HG02943 (cell line): ENCODE data around the gene TUBB1.
"Not testable (repeated sequence)": the region's sequence is repeated elsewhere in the genome, so short reads cannot be mapped to it uniquely, and the experiment has no call there.

Experiments used
- ATAC-seq: cut with Tn5 transposase; IDR thresholded peaks from one replicate; pipeline ENCODE4 v1.9.1; 2021; ENCODE audit warnings: mild to moderate bottlenecking, low read depth, moderate library complexity; ENCODE audit not compliant: unreplicated experiment

TUBB1 gene

DNA sequence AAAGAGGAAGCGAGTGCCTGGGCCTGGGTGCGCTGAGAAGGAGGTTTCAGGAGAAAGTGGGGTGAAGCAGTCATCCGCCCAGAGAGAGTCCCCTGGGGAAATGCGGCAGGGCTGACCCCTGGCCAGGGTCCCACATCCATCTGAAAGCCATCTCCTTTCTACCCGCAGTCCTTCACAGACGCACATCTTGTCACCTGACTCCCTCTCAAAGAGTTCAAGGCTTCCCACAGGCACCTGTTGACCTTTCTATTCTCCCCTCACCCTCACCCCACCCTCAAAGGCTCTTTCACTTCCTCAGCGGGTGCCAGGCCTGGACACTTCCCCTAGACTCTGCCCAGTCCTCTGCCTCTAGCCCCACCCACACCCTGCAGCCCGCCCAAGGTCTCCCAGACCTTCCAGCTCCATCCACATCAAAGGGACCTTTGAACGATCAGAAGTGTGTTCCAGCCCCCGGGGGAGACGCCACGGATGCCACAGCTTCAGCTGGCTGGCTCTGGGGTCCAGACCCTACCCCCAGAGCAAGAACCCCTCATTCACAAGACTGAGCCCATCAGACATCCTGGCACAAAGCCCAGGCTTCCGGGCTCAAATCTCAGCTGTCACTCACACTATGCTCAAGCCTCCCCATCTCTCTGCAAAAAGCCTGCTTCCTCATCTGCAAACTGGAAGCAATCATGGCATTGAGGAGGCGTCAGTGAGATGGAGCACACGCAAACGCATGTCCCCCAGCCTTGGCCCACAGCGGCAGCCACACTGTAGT lies 14.3 kb upstream of the TUBB1 start:
- peak; percentile 69 for ATAC-seq

DNA sequence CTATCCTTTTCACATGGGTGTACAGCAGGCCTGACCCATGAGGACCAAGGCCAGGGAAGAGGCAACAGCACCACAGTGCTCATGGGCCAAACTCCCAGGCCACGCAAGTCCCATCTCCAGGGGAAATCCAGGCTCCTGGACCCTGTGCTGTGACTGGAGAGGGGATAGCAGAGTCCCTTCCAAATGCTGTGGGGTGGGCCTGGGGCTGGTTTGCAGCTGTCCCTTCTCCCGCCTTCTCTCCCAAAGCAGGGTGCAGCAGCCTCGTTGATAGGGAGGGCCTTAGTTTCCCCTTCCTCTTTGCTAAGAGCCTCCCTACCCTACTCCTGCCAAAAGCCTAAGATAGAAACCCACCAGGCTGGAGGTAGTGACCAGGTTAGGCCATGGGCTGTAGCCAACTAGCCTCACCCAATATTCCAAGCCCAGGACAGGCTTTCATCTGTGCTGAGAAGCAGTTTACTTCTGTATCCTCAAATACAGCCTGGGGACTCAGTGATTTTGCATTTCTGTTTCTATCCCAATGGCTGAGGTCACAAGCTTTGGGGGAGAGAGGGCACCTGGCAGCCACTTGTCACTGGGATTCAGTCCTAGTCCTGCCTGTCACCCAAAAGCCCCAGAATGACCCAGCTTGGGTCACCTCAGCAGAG lies 13.6 kb upstream of the TUBB1 start:
- no peak for ATAC-seq

DNA sequence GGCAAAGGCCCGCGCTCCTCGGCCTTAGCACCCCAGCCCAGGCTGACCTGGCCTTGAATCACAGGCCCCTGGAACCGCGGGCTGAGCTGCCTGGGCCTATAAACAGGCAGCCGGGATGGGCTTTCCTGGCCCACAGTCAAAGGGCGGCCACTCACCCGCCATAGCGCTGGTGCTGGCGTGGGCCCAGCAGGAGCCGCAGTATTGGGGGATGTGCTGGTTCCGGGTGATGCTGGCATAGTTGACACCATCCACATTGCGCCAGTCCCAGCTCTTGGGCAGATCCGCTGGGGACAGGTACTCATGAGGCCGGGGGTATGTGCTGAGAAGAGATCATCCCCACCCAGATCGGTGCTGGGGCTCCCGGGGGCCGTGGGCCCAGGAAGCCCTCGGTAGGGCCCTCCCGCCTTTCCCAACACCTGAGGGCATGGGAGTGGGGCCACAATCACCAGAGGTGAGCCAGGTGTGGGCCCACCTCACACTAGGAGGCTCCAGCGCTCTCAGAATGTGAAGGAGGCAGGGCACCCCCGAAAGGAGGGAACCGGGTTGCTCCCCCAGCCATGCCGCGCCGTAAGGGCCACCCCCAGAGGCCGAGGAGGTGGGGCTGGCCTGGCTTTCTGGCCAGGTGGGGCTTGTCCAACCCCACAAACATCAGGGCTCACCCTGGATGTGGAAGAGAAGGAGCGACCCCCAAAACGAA lies 12.9 kb upstream of the TUBB1 start:
- no peak for ATAC-seq

DNA sequence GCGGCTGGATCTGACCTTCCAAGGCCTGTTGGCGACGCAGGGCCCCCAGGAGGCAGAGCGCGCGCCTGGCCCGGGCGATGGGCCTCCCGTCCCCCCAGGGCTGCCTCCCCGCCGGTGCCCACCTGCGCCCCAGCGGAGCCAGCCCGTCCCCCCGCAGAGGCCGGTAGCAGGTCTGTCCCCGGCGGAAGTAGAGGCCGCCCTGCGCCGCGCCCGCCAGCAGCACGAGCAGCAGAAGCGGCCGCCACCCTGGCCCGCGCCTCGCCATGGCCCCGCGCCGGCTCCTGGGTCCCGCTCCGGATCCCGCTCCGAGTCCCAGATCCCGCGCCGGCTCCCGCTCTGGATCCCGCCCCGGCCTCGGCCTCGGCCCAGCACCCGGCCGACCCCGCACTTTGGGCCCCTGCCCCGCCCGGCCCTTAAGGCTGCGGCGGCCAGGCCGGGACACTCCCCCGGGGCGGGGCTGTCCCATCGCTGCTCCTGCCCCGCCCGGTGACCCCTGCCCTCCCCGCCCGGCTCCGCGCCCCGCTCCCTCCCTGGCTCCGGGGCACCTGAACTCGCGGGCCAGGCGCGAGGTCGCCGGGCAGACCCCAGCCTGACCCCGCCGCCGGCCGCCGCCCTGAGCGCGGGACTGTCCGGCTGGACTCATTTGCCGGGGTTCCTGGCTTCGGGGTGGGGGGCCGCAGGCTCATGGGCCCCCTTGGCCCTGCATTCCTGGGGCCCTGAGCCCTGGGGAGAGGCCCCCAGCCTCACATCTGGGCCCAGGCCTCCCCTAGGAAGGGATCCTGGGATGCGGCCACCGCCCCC lies 12.2 kb upstream of the TUBB1 start, which contains the start of gene CTSZ:
CTSZ (minus strand) TSS at position 391 of the 801 bp plus-strand sequence; CDS start at position 265, 126 bp downstream.
- no peak for ATAC-seq

DNA sequence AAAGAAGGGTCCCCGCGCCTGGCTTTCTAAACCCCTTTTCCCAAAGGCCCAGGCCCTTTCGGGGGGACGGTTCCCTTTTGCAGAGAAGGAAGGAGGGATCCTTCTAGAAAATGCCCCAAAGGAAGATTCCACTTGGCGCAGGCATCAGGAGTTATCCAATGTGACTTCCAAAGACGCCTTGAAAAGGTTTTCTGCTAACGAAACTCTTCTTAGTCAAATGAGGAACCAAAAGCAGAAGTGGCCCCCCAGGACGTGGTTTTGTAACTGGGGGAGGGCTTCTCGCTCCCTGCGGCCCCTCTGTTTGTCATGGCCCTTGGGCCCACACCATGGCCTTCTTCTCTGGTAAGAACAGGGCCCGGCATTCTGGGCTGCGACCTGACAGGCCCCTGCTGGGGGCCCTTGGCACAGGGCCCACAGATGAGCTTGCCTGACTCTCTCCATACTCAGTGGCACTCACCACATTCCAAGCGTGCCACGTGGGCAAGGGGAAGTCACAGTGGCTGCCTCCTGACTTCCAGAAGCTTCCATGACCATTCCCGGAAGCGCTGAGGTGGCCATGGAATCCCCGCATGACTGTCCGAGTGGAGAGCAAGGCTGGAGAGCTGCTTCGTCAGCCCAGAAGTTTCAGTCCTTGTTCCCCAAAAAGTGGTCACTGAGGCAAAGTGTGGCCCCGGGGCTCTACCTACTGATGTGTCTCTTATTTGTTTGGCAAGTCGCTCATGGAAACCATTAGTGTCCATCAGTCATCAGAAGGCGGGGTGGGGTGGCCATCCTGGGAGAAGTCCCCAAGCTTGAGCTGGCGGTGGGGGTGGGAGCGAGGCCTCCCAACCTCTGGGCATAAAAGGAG lies 11.3 kb upstream of the TUBB1 start:
- peak; percentile 30 for ATAC-seq

DNA sequence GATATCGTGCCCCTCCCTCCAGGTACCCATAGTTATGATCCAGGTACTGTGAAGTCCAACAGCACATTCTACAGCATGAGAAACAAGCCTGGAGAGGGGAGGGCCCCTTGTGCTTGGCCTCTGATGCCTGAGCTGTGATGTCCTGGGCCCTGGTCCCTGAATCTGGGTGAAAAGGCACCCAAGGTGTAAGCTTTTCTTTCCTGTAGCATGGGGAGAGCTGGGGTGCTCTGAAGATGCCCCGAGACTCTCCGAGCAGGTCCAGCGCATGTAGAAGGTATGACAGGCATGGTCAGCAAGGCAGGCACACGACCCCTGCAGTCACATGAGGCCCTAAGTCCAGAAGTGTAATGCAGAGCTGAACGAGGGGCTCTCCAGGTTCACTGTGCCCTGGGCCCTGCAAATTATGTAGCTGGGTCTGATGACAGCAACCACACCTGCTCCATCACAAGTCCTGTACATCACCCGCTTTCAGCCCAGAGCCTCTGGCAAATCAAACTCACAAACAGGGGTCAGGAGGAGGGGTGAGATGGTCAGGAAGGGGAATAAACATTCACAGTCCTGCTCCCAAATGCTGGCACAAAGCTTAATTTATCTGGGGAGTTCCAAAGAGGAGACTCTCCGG lies 10.4 kb upstream of the TUBB1 start:
- ATAC-seq, result no peak

DNA sequence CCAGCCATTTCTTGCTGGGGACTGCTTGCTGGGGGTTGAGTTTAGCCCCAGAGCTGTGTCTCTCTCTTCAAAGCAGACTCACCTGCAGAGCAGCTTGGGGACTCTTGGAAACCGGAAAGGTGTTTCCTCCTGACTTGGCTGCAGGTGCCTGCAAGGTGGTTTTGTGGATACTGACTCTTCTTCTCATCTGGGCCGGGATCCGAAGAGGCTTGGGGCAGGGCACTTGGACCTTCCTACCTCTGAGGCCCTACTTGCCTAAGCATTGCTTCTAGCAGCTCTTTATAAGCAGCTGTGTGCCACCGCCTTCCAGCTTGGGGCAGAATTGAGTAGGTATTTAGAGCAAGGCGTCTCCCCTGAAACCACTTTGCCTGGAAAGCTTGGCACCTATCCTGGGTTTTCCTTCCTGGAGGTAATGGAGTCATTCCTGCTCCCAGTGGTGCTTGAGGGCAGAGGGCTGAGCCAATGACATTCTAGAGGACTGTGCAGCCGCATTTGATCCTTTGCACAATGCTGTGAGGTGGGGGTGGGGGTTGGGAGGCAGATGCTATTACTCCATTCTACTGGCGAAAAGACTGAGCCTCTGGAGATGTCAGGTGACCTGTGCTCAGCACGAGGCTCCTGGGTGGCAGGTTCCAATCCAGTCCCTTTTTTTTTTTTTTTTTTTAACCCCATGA lies 8.8 kb upstream of the TUBB1 start:
- no peak for ATAC-seq

DNA sequence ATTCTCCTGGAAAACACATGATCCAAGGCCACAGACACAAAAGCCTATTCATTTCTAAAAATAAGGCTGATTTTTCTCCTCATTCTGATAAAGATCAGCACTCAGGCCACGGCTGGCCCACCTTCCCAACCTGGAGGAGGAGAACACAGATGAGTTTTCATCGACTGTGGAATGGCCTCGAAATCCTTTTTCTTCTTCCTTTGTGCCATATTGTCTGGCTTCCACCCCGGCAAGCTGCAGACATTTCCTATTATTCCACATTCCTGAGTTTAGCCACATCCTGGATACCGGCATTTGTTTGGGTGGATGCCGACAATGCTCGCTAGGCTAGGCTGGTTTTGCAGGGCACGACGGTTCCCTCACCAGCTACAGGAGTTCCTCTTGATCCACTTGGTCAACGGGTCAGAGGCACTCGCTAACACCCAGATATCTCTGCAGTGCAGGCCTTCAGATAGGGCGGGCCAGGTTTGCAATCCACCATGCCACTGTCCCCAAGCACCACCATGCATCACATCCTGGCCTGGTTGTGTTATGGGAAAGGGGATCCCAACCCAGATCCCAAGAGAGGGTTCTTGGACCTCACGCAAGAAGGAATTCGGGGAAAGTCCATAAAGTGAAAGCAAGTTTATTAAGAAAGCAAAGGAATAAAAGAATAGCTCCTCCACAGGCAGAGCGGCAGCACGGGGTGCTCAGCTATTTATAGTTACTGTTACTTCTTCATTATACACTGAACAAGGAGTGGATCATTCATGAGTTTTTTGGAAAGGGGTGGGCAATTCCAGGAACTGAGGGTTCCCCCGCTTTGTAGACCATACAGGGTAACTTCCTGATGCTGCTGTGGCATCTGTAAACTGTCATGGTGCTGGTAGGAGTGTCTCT lies 8.0 kb upstream of the TUBB1 start:
- ATAC-seq, result no peak

DNA sequence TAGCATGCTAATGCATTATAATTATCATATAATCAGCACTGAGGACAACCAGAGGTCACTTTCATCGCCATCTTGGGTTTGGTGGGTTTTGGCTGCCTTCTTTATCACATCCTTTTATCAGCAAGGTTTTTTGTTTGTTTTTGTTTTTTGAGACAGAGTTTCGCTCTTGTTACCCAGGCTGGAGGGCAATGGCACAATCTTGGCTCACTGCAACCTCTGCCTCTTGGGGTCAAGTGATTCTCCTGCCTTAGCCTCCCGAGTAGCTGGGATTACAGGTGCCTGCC lies 7.4 kb upstream of the TUBB1 start:
- not testable (repeated sequence) for ATAC-seq

DNA sequence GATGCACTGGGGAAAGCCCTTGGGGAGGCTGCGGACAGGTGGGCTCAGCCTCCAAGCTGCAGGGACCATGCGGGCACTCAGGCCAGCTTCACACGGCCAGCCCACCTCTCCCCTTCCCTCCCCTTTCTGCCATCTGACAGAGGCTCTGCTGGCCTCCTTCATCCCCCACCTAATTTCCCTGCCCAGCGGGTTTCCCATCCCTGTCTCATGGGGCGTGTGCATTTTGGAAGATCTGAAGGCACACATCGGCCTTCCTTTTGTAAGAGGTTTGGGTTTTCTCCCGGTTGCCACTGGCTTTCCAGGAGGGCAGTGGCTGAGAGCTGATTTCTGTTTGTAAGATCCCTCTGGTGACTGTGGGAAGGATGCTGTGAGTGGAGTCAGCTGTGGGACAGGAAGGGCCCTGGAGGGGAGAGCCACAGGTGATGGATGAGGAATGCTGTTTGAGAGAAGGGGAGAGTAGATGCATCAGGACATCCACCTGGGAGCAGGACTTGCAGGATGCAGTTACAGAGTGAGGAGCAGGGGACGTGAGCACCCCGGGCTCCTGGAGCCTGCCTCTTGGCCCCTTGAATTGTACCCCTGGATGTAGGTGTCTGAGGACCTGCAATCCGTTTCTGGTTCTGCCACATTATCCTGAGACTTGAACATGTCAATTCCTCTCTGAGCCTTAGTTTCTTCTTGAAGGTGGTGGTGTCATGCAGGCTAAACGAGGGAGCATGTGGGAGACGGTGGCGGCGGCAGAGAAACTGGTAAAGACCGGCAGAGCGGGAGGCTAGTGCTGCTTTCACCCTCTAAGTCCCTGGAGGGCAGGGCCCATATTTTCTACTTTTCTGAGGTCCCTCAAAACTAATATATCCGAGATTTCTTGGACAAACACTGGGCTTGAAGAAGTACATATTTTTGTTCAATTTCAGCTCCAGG lies 5.9 kb upstream of the TUBB1 start:
- no peak for ATAC-seq

DNA sequence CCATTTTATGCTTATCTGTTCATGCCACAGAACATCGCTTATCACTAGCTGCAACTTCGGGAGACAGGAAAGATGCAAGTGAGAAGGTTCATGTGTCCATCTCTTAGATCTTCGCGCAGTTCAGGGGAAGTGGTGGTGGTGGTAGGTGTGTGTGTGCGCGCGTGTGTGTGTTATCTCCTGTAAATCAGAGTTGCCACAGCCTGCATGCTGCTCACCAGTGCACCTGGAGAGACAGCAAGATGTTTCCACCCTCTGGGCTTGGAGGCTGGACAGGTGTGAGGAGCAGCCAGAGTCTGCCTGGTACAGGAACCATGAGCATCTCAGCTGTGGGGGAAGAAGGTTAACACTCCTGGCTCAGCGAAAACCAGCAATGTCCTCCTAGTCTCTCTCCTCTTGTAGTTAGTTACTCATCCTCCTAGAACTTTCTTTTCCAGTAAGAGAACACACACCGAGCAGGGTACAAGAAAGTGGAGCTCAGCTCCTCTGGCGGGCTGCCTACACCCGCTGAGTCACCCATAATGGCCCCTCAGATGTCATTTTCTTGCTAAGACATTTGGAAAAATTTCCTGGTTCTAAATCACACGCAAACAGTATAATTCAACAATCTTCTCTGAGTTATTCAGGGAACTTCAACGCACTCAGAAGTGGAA lies 5.1 kb upstream of the TUBB1 start:
- no peak for ATAC-seq

DNA sequence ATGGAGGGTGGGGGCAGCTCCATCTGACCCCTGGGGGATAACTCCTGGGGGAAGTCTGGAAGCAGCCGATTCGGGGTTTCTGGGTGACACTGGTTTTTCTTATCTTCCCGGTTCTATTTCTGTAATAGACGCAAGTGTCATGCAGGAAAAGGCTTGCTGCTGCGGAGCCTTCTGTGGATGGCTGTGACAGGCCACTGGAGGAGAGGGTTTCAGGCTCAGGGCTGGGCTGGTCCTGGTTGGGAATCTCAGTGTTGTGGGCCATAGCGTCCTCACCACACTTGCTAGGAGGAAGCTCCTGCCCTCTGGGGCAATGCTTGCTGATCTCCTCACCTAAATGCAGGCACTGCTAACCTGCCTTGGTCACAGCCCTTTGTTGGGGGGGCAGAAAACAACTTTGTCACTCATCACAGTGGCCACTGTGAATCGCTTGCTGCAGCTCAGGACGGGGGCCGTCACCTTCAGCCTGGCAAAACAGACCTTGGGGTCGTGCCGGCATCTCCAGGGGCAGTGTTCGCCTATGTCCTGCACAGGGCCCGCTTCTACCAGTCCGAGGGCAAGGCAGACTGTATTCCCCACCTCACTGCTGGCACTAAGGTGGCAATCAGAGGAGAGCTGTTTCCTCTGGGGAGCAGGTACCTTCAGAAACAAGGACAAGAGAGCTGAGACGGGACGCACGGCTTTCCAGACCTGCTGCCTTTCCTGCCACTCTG lies 4.4 kb upstream of the TUBB1 start:
- ATAC-seq, result no peak

DNA sequence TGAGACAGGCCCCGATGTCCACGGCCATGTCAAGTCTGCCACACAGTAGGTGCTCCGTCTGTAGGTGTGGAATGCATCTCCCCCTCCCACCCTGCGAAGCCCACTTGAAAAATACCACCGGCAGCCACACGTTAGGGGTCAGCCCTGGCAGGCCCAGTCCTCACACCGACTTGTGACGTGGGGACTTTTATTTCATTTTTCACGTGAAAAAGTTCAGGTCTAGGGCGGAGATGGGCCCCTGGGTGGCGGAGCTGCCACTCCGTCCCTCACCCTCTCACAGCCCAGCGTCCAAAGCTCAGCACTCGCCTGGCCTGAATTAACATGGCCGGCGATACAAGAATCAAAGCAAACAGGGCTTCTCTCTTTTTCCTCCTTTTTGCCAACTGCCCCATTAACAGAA lies 3.8 kb upstream of the TUBB1 start:
- no peak for ATAC-seq

DNA sequence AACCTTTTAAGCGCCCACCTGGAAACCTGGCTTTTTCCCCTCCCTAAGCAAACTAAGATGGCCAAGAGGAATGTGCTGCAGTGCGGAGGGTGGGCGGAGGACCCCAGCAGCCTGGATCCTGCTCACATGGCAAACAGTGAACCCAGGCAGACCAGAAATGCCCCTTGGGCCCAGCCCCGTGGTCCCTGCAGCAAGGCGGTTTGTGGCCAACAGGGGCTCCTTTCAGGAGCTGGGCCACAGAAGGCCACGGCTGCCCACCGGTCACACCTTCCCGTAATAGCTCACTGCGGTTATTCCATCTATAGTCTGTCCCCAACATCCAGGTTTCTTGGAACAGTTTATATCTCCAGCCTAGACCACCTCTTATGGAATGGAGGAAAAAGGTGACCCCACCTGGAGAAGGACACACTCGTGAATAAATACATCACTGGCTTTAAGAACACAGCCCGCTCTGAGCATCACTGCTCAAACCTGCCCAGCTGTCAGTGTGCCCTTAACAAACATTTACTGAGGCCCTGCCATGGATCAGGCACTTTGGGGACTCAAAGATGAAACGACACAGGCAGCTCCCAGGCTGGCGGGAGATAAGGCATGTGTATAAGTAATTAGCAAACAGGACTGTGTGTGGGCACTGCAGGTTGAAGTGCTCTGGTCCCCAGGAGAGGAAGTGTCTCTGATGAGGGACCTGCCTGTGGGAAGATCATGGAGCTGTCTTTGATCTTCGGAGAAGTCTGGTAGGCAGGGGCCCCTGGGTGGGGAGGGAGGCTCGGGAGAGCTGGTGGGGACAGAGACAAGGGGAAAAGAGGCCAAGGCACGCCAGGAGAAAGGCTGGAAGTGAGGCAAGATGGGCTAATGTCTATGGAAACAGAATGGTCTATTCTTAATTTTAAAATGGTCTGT lies 3.2 kb upstream of the TUBB1 start:
- ATAC-seq, result no peak
